HepG2 (cell line): ENCODE results near the gene DOCK10. TPM values are rescaled to one million over a fixed set of nuclear protein-coding genes. Genes with fewer than 3 reads are reported as not detected.
"Not testable (repeated sequence)": the region's sequence is repeated elsewhere in the genome, so short reads cannot be mapped to it uniquely, and the experiment has no call there.

ENCODE experiments used
- ATAC-seq: fragments of 200-7000 bp; cut with Tn5 transposase; 3 replicates; pipeline ENCODE4 v1.9.1; 2020; ENCODE audit warnings: mild to moderate bottlenecking, moderate library complexity
- BruUV-seq: library from RNA; stranded (reverse); fragments of 400-500 nt; replicated peaks from 2 replicates; lab custom pipeline; 2021; lab: Mats Ljungman, UMichigan
- CTCF ChIA-PET: fragments of 300-600 bp; formaldehyde crosslinking; extraction: SDS; loops from one replicate; lab custom pipeline; 2021; ENCODE audit warnings: low total read pairs, inconsistent platforms, low intra/inter-chr PET ratio; lab: Yijun Ruan, JAX
- POLR2A ChIA-PET: fragments of 350-600 bp; sonication (Branson Sonifier 250); formaldehyde crosslinking; loops from one replicate; lab custom pipeline; 2020; ENCODE audit warnings: antibody characterized with exemption, inconsistent platforms; lab: Yijun Ruan, JAX
- DNase-seq: peaks from one replicate; pipeline ENCODE4 v3.0.0-alpha.2; 2015; ENCODE audit warnings: low spot score
- FAIRE-seq: peaks from 3 replicates; lab custom pipeline; 2011; peaks lifted over from hg19 to GRCh38; lab: Jason Lieb, UNC
- H2AFZ ChIP-seq: one replicate; pipeline ENCODE4 v1.6.1; 2011; ENCODE audit warnings: low read length, inconsistent platforms
- H3K27ac ChIP-seq: fragments of 300-600 bp; 3 replicates; pipeline ENCODE4 v1.8.0; 2011; ENCODE audit warnings: mixed run types, mild to moderate bottlenecking, mixed read lengths, low read length, inconsistent platforms; ENCODE audit not compliant: insufficient read depth; ENCODE audit errors: extremely low read length
- H3K27me3 ChIP-seq, 2 experiments: fragments of 200-600 bp in 1 of 2; 2 replicates in 1 of 2; 3 replicates in 1 of 2; pipeline versions ENCODE4 v1.6.0 to v1.8.0; 2011; ENCODE audit warnings: low read length in 2 of 2, mild to moderate bottlenecking in 2 of 2, moderate library complexity in 2 of 2, inconsistent platforms in 1 of 2; ENCODE audit not compliant: insufficient read depth in 2 of 2, control insufficient read depth in 1 of 2
- H3K36me3 ChIP-seq, 2 experiments: fragments of 200-600 bp in 1 of 2; replicated peaks in 1 of 2; 2 replicates in 1 of 2; 3 replicates in 1 of 2; pipeline versions ENCODE4 v1.5.1 to v1.8.0; 2011; ENCODE audit warnings: low read length in 2 of 2, inconsistent platforms in 1 of 2; ENCODE audit not compliant: insufficient read depth in 2 of 2, control insufficient read depth in 1 of 2
- H3K4me1 ChIP-seq: 2 replicates; pipeline ENCODE4 v1.5.1; 2012; ENCODE audit warnings: low read length, inconsistent platforms; ENCODE audit not compliant: insufficient read depth
- H3K4me2 ChIP-seq: 2 replicates; pipeline ENCODE4 v1.6.0; 2011; ENCODE audit warnings: low read depth, low read length, inconsistent platforms
- H3K4me3 ChIP-seq, 3 experiments: fragments of 200-600 bp in 1 of 3; sonication (generic), shearing (Covaris generic) in 1 of 3; replicated peaks in 1 of 3; 2 replicates each; pipeline ENCODE4 v1.5.1; 2011 to 2016; ENCODE audit warnings: low read length in 3 of 3, inconsistent platforms in 2 of 3, low read depth in 2 of 3, mild to moderate bottlenecking in 2 of 3, control low read depth in 1 of 3, mixed read lengths in 1 of 3; ENCODE audit not compliant: insufficient read depth in 1 of 3
- H3K79me2 ChIP-seq: one replicate; pipeline ENCODE4 v1.6.1; 2011; ENCODE audit warnings: low read length, inconsistent platforms; ENCODE audit not compliant: insufficient read depth
- H3K9ac ChIP-seq: 2 replicates; pipeline ENCODE4 v1.6.0; 2011; ENCODE audit warnings: mild to moderate bottlenecking, low read depth, low read length, inconsistent platforms; ENCODE audit not compliant: insufficient read depth
- H3K9me3 ChIP-seq: 2 replicates; pipeline ENCODE4 v1.5.1; 2012; ENCODE audit warnings: mild to moderate bottlenecking, low read length
- H4K20me1 ChIP-seq: 2 replicates; pipeline ENCODE4 v1.6.0; 2011; ENCODE audit warnings: inconsistent platforms, mild to moderate bottlenecking, low read length, moderate library complexity; ENCODE audit not compliant: insufficient read depth
- NFYB ChIP-seq: sonication (generic); formaldehyde crosslinking; IDR thresholded peaks from 2 replicates; pipeline ENCODE4 v1.4.0; 2020; ENCODE audit warnings: missing genetic modification reagents
- XBP1 ChIP-seq: sonication (generic); formaldehyde crosslinking; IDR thresholded peaks from 2 replicates; pipeline ENCODE4 v1.5.0; 2020; ENCODE audit warnings: missing genetic modification reagents
- WGBS: methylation state at CpG from one replicate; pipeline ENCODE4 v1.1.6; 2017; ENCODE audit warnings: low lambda C conversion rate; 5-methylcytosine and 5-hydroxymethylcytosine counted together
- in situ Hi-C: cut with HindIII; loops from 2 replicates; pipeline ENCODE4 v1.10.0; 2017; ENCODE audit warnings: low pct_unique_long_range_greater_than_20kb; ENCODE audit not compliant: extremely low pct_ligation_motif_present
- intact Hi-C: fragments of 100-400 bp; cut with micrococcal nuclease; formaldehyde crosslinking; loops from one replicate; pipeline ENCODE4 v1.10.0; 2022; ENCODE audit not compliant: unreplicated experiment
- polyA plus RNA-seq, 8 experiments: library from polyadenylated mRNA; depleted of rRNA in 3 of 8; stranded (reverse) in 7 of 8; unstranded in 1 of 8; fragments of >200 nt; fragmentation: Illumina TruSeq in 4 of 8; extraction: Trizol in 4 of 8; gene quantifications; 2 replicates each; pipeline versions ENCODE4 v1.2.1 to v1.2.3, GENCODE V29; 2011 to 2016; ENCODE audit warnings: low read depth in 4 of 8, missing spikeins in 1 of 8, mixed read lengths in 1 of 8; ENCODE audit not compliant: insufficient read depth in 1 of 8
- total RNA-seq, 5 experiments: library from RNA; depleted of rRNA; stranded (reverse); fragments of >200 nt; fragmentation: Illumina TruSeq; extraction: Trizol; gene quantifications; 2 replicates each; pipeline ENCODE4 v1.2.3, GENCODE V29; 2016; ENCODE audit warnings: low read depth in 1 of 5

Gene DOCK10
- total and polyA plus RNA-seq, 2 of the 13 experiments (the other 11 are each of a cell fraction or from before 2014, with no cell fraction given), result not detected

DNA sequence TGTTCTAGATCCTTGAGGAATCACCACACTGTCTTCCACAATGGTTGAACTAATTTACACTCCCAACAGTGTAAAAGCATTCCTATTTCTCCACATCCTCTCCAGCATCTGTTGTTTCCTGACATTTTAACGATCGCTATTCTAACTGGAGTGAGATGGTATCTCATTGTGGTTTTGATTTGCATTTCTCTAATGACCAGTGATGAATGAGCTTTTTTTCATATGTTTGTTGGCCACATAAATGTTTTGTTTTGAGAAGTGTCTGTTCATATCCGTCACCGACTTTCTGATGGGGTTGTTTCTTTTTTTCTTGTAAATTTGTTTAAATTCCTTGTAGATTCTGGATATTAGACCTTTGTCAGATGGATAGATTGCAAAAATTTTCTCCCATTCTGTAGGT lies 5.2 kb upstream of the DOCK10 start:
- POLR2A ChIA-PET, in situ Hi-C loops, DNase-seq, H2AFZ ChIP-seq, H3K4me2 ChIP-seq, FAIRE-seq, H3K79me2 ChIP-seq, H3K36me3 ChIP-seq, H4K20me1 ChIP-seq, intact Hi-C loops, H3K9ac ChIP-seq, ATAC-seq, H3K27ac ChIP-seq, CTCF ChIA-PET, H3K4me3 ChIP-seq, BruUV-seq, H3K9me3 ChIP-seq, H3K4me1 ChIP-seq: not testable (repeated sequence)
- H3K27me3 ChIP-seq, result peaks cover 0 to 18% of the 10 kb centered on the region in 2 experiments; a peak in 2 of 5 replicates
- 35% methylated on average over 4 of the region's 4 CpGs for WGBS

DNA sequence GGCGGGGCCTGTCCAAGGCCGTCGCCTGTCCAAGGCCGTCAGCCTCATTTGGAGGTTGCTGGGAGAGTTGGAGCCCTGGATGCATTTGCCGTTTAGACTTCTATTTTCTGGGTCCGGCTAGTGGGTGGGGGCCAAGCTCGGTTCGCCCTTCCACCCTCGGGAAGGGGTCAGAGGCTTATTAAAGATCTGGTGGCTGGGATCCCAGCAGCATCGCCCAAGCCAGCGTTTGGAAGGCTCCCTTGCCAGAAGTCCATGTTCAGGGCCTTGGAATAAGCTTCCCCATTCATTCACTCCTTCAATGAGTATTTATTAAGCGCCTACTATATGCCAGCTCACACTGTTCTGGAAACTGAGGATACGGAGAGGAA lies 516 bp upstream of the DOCK10 start:
- DNase-seq, result no peak
- intact Hi-C loops, result no loop called here
- ChIA-PET CTCF (no interaction called here), POLR2A (no interaction called here)
- in situ Hi-C loops, result no loop called here
- H4K20me1 ChIP-seq, result no peaks in the 10 kb centered on the region
- no peak for FAIRE-seq
- no peak for TF ChIP-seq XBP1 (CRISPR knock-in tag)
- no peak for TF ChIP-seq NFYB
- no peak overlapping the region for H3K4me3 ChIP-seq
- no peak overlapping the region for H2AFZ ChIP-seq
- no peak for ATAC-seq
- H3K4me2 ChIP-seq, result no peak overlapping the region
- H3K4me1 ChIP-seq, result no peaks in the 10 kb centered on the region
- WGBS, result 16% methylated on average over 10 of the region's 13 CpGs
- peaks cover 0 to 35% of the 10 kb centered on the region in 2 experiments; a peak in 3 of 5 replicates for H3K27me3 ChIP-seq
- H3K9me3 ChIP-seq, result no peaks in the 10 kb centered on the region
- no peak overlapping the region for H3K27ac ChIP-seq
- no peak overlapping the region for H3K9ac ChIP-seq
- no peaks in the 10 kb centered on the region for H3K36me3 ChIP-seq
- H3K79me2 ChIP-seq, result no peaks in the 10 kb centered on the region
- no TSS peak for BruUV-seq
